IMR-90 (cell line): ENCODE measurements around the gene KYNU. TPM values are rescaled to one million over a fixed set of nuclear protein-coding genes. Genes with fewer than 3 reads are reported as not detected.

Experiments used
- ATAC-seq: fragments of 200-7000 bp; cut with Tn5 transposase; 2 replicates; pipeline ENCODE4 v1.9.1; 2020; ENCODE audit warnings: low read depth, mild to moderate bottlenecking, moderate library complexity
- BruUV-seq: library from RNA; stranded (reverse); fragments of 400-500 nt; replicated peaks from 2 replicates; lab custom pipeline; 2021; lab: Mats Ljungman, UMichigan
- CTCF ChIA-PET: fragments of 300-600 bp; formaldehyde crosslinking; extraction: SDS; loops from one replicate; lab custom pipeline; 2021; ENCODE audit warnings: antibody characterized with exemption; lab: Yijun Ruan, JAX
- POLR2A ChIA-PET: fragments of 300-600 bp; sonication (Branson Sonifier 250); formaldehyde crosslinking; loops from one replicate; lab custom pipeline; 2022; ENCODE audit warnings: antibody characterized with exemption; ENCODE audit not compliant: unreplicated experiment; lab: Charles Lee
- DNase-seq: peaks from one replicate; pipeline ENCODE4 v3.0.0; 2013
- H2AFZ ChIP-seq: replicated peaks from 2 replicates; pipeline ENCODE3; 2013; ENCODE audit warnings: low read length, mild to moderate bottlenecking; ENCODE audit not compliant: poor library complexity
- H2AK5ac ChIP-seq: 2 replicates; pipeline ENCODE4 v1.6.1; 2013; ENCODE audit warnings: low read depth, low read length, inconsistent platforms
- H2AK9ac ChIP-seq: replicated peaks from 2 replicates; pipeline ENCODE3; 2013; ENCODE audit warnings: mild to moderate bottlenecking, low read depth, low read length, moderate library complexity; ENCODE audit not compliant: poor library complexity
- H2BK120ac ChIP-seq: 2 replicates; pipeline ENCODE4 v1.6.1; 2013; ENCODE audit warnings: low read depth, low read length, inconsistent platforms
- H2BK15ac ChIP-seq: 3 replicates; pipeline ENCODE4 v1.6.1; 2013; ENCODE audit warnings: low read depth, low read length, inconsistent platforms
- H2BK20ac ChIP-seq: 2 replicates; pipeline ENCODE4 v1.6.1; 2013; ENCODE audit warnings: low read depth, mild to moderate bottlenecking, inconsistent platforms, low read length, moderate library complexity
- H2BK5ac ChIP-seq: 2 replicates; pipeline ENCODE4 v1.6.1; 2013; ENCODE audit warnings: mild to moderate bottlenecking, low read depth, low read length, inconsistent platforms; ENCODE audit not compliant: poor library complexity, severe bottlenecking
- H3K14ac ChIP-seq: replicated peaks from 2 replicates; pipeline ENCODE4 v1.6.1; 2013; ENCODE audit warnings: low read depth, low read length, inconsistent platforms
- H3K18ac ChIP-seq: 2 replicates; pipeline ENCODE4 v1.6.1; 2013; ENCODE audit warnings: low read depth, low read length, control low read depth
- H3K23ac ChIP-seq: 2 replicates; pipeline ENCODE4 v1.6.1; 2013; ENCODE audit warnings: low read depth, low read length, inconsistent platforms
- H3K27ac ChIP-seq: 2 replicates; pipeline ENCODE4 v1.5.1; 2013; ENCODE audit warnings: mild to moderate bottlenecking, control low read depth, low read length; ENCODE audit not compliant: insufficient read depth
- H3K27me3 ChIP-seq: 2 replicates; pipeline ENCODE4 v1.6.1; 2013; ENCODE audit warnings: low read length; ENCODE audit not compliant: control insufficient read depth, insufficient read depth
- H3K36me3 ChIP-seq: 2 replicates; pipeline ENCODE4 v1.6.1; 2013; ENCODE audit warnings: low read length, mixed read lengths; ENCODE audit not compliant: control insufficient read depth, insufficient read depth
- H3K4ac ChIP-seq: 2 replicates; pipeline ENCODE4 v1.6.1; 2013; ENCODE audit warnings: low read depth, low read length, inconsistent platforms
- H3K4me1 ChIP-seq: 2 replicates; pipeline ENCODE4 v1.6.1; 2013; ENCODE audit warnings: low read length, mixed read lengths; ENCODE audit not compliant: control insufficient read depth, insufficient read depth
- H3K4me2 ChIP-seq: 2 replicates; pipeline ENCODE4 v1.6.1; 2013; ENCODE audit warnings: low read depth, mild to moderate bottlenecking, control low read depth, low read length, moderate library complexity
- H3K4me3 ChIP-seq: 2 replicates; pipeline ENCODE4 v1.5.1; 2013; ENCODE audit warnings: low read depth, mild to moderate bottlenecking, control low read depth, low read length, moderate library complexity; ENCODE audit not compliant: insufficient read depth
- H3K56ac ChIP-seq: 2 replicates; pipeline ENCODE4 v1.6.1; 2013; ENCODE audit warnings: low read length, inconsistent platforms; ENCODE audit not compliant: insufficient read depth; ENCODE audit errors: extremely low read depth
- H3K79me1 ChIP-seq, 2 experiments: 2 replicates each; pipeline ENCODE4 v1.6.1; 2013; ENCODE audit warnings: low read length in 2 of 2, inconsistent platforms in 1 of 2, low read depth in 1 of 2
- H3K9ac ChIP-seq: 2 replicates; pipeline ENCODE4 v1.6.1; 2013; ENCODE audit warnings: low read depth, low read length, control low read depth
- H3K9me1 ChIP-seq: 2 replicates; pipeline ENCODE4 v1.6.1; 2013; ENCODE audit warnings: low read length, inconsistent platforms; ENCODE audit not compliant: insufficient read depth
- H3K9me3 ChIP-seq: 2 replicates; pipeline ENCODE4 v1.6.1; 2013; ENCODE audit warnings: low read length; ENCODE audit not compliant: control insufficient read depth, insufficient read depth
- H4K20me1 ChIP-seq: 2 replicates; pipeline ENCODE4 v1.6.1; 2013; ENCODE audit warnings: low read length, inconsistent platforms; ENCODE audit not compliant: insufficient read depth
- H4K5ac ChIP-seq: 2 replicates; pipeline ENCODE4 v1.6.1; 2013; ENCODE audit warnings: mild to moderate bottlenecking, low read depth, low read length, control low read depth
- H4K8ac ChIP-seq, 2 experiments: 2 replicates each; pipeline ENCODE4 v1.6.1; 2013; ENCODE audit warnings: low read depth in 2 of 2, low read length in 2 of 2, control low read depth in 1 of 2, inconsistent platforms in 1 of 2
- H4K91ac ChIP-seq: 2 replicates; pipeline ENCODE4 v1.6.1; 2013; ENCODE audit warnings: low read depth, low read length, inconsistent platforms; ENCODE audit not compliant: insufficient read depth
- CEBPB ChIP-seq: IDR thresholded peaks from 2 replicates; pipeline ENCODE4 v1.6.1; 2012; ENCODE audit warnings: low read depth, low read length, improper control_type of control experiment
- CHD1 ChIP-seq: IDR thresholded peaks from 2 replicates; pipeline ENCODE4 v1.6.1; 2012; ENCODE audit warnings: low read depth, low read length, improper control_type of control experiment
- CTCF ChIP-seq: conservative IDR thresholded peaks from 2 replicates; pipeline ENCODE4 v1.5.1; 2012; ENCODE audit warnings: mild to moderate bottlenecking, low read depth, low read length, improper control_type of control experiment
- ELK1 ChIP-seq: fragments of 150-350 bp; IDR thresholded peaks from 2 replicates; pipeline ENCODE4 v1.6.1; 2016; ENCODE audit warnings: low read depth, mild to moderate bottlenecking, low read length, moderate library complexity, borderline replicate concordance
- FOS ChIP-seq: fragments of 150-350 bp; IDR thresholded peaks from 2 replicates; pipeline ENCODE4 v1.6.1; 2016; ENCODE audit warnings: low read depth, low read length
- MAFK ChIP-seq: IDR thresholded peaks from 2 replicates; pipeline ENCODE4 v1.6.1; 2012; ENCODE audit warnings: low read depth, low read length, improper control_type of control experiment
- MXI1 ChIP-seq: IDR thresholded peaks from 2 replicates; pipeline ENCODE4 v1.6.1; 2012; ENCODE audit warnings: low read depth, mild to moderate bottlenecking, low read length, moderate library complexity, borderline replicate concordance
- NFE2L2 ChIP-seq: fragments of 150-350 bp; IDR thresholded peaks from 2 replicates; pipeline ENCODE4 v1.6.1; 2016; ENCODE audit warnings: low read depth, mild to moderate bottlenecking, low read length
- RAD21 ChIP-seq: IDR thresholded peaks from 2 replicates; pipeline ENCODE4 v1.6.1; 2012; ENCODE audit warnings: low read length, improper control_type of control experiment
- RFX5 ChIP-seq: IDR thresholded peaks from 2 replicates; pipeline ENCODE4 v1.8.0; 2012; ENCODE audit warnings: low read depth, mild to moderate bottlenecking, low read length, moderate library complexity
- SMC3 ChIP-seq: fragments of 150-350 bp; IDR thresholded peaks from 2 replicates; pipeline ENCODE4 v1.6.1; 2016; ENCODE audit warnings: low read depth, mild to moderate bottlenecking, antibody characterized with exemption, low read length, moderate library complexity
- WGBS, 2 experiments: methylation state at CpG; one replicate each; pipeline versions ENCODE4 v1.1.5 to v1.1.7; 2013; ENCODE audit warnings: missing lambda C conversion rate in 2 of 2; ENCODE audit not compliant: insufficient read length in 1 of 2; ENCODE audit errors: extremely low coverage in 2 of 2; 5-methylcytosine and 5-hydroxymethylcytosine counted together
- dilution Hi-C: fragments of 300-500 bp; cut with HindIII; formaldehyde crosslinking; loops from one replicate; pipeline ENCODE4 v1.14.3; 2018; ENCODE audit warnings: low sequenced_read_pairs; ENCODE audit not compliant: unreplicated experiment
- in situ Hi-C: fragments of 300-500 bp; cut with MboI; formaldehyde crosslinking; loops from 3 replicates; pipeline ENCODE4 v1.14.3; 2019; ENCODE audit warnings: low sequenced_read_pairs, inconsistent platforms, mixed read lengths
- intact Hi-C: fragments of 100-400 bp; cut with micrococcal nuclease; formaldehyde crosslinking; loops from 2 replicates; pipeline ENCODE4 v1.10.0; 2022
- polyA plus RNA-seq, 3 experiments: library from polyadenylated mRNA; depleted of rRNA; stranded (reverse); fragments of >200 nt; gene quantifications; 2 replicates each; pipeline ENCODE4 v1.2.3, GENCODE V29; 2012; ENCODE audit warnings: low replicate concordance in 1 of 3
- total RNA-seq: library from RNA; depleted of rRNA; stranded (reverse); fragments of >200 nt; gene quantifications from 2 replicates; pipeline ENCODE4 v1.2.3, GENCODE V29; 2012

KYNU gene
- total and polyA plus RNA-seq, 2 of the 4 experiments (the other 2 are of a cell fraction): 0.75 to 2.9 TPM

GRCh38 chr2:142973160-142973821, 95.8 kb downstream of the KYNU start:
- Histone ChIP-seq H2AK9ac (no peak overlapping the region), H3K27me3 (no peaks in the 10 kb centered on the region), H2BK20ac (no peak overlapping the region), H3K23ac (no peak overlapping the region), H3K14ac (no peak overlapping the region), H2AK5ac (no peak overlapping the region), H2BK120ac (no peak overlapping the region), H4K5ac (no peak overlapping the region), H4K8ac (no peak overlapping the region), H4K20me1 (no peaks in the 10 kb centered on the region), H3K4me2 (no peak overlapping the region), H3K9me1 (no peaks in the 10 kb centered on the region), H3K4me3 (no peak overlapping the region), H3K36me3 (no peaks in the 10 kb centered on the region), H2AFZ (no peak overlapping the region), H3K18ac (no peak overlapping the region), H3K79me1 (no peaks in the 10 kb centered on the region), H3K56ac (no peak overlapping the region), H3K9ac (no peak overlapping the region), H3K27ac (no peak overlapping the region), H2BK15ac (no peak overlapping the region), H2BK5ac (no peak overlapping the region), H4K91ac (no peak overlapping the region), H3K4me1 (peaks cover 13% of the 10 kb centered on the region), H3K4ac (no peak overlapping the region; the same call in 1 of the 2 replicates), H3K9me3 (no peaks in the 10 kb centered on the region)
- CTCF ChIA-PET: no interaction called here
- DNase-seq (no peak), ATAC-seq (no peak)
- no peak for TF ChIP-seq MAFK
- no peak for TF ChIP-seq MXI1
- TF ChIP-seq CEBPB: no peak
- no peak for TF ChIP-seq RAD21
- no peak for TF ChIP-seq RFX5
- TF ChIP-seq ELK1: no peak
- no peak for TF ChIP-seq CHD1
- no peak for TF ChIP-seq SMC3
- no peak for TF ChIP-seq FOS
- no peak for TF ChIP-seq CTCF
- no peak for TF ChIP-seq NFE2L2
- intact Hi-C loops (loop anchor here (5.0 kb wide), 1 partner anchor 111 kb away; no protein-coding TSS in a partner anchor), dilution Hi-C loops (no loop called here), in situ Hi-C loops (no loop called here)
- no TSS peak for BruUV-seq
- POLR2A ChIA-PET: no interaction called here
- no CpG with 5 or more reads among the region's 4 CpGs for WGBS, 2 experiments
